Neural cell (in vitro differentiated cells): ENCODE data around the gene MIEN1. TPM values are rescaled to one million over a fixed set of nuclear protein-coding genes. Genes with fewer than 3 reads are reported as not detected.

Experiments
- H2AFZ ChIP-seq: fragments of 200-600, 300-800 bp; sonication (generic), shearing (Covaris generic); 2 replicates; pipeline ENCODE4 v1.6.0; 2014; ENCODE audit warnings: low read depth, mild to moderate bottlenecking, antibody characterized with exemption, low read length, moderate library complexity
- H3F3A ChIP-seq: fragments of 200-600 bp; shearing (Covaris generic); 2 replicates; pipeline ENCODE4 v1.6.1; 2016; ENCODE audit warnings: mild to moderate bottlenecking, moderate library complexity, mixed read lengths, antibody characterized with exemption, low read length; ENCODE audit not compliant: insufficient read depth, poor library complexity, severe bottlenecking
- H3K27ac ChIP-seq: fragments of 200-600, 300-800 bp; sonication (generic), shearing (Covaris generic); 2 replicates; pipeline ENCODE4 v1.5.1; 2014; ENCODE audit warnings: mild to moderate bottlenecking, low read length, moderate library complexity
- H3K27me3 ChIP-seq: fragments of 300-800, 200-600 bp; sonication (generic), shearing (Covaris generic); 2 replicates; pipeline ENCODE4 v1.6.0; 2014; ENCODE audit warnings: mild to moderate bottlenecking, low read depth, low read length, moderate library complexity; ENCODE audit not compliant: insufficient read depth
- H3K36me3 ChIP-seq: fragments of 300-800, 200-600 bp; sonication (generic), shearing (Covaris generic); 2 replicates; pipeline ENCODE4 v1.5.1; 2014; ENCODE audit warnings: mild to moderate bottlenecking, antibody characterized with exemption, low read length, moderate library complexity; ENCODE audit not compliant: insufficient read depth
- H3K4me2 ChIP-seq: fragments of 300-800, 200-600 bp; sonication (generic), shearing (Covaris generic); 2 replicates; pipeline ENCODE4 v1.6.0; 2014; ENCODE audit warnings: mild to moderate bottlenecking, low read length
- H3K4me3 ChIP-seq: fragments of 300-800, 200-600 bp; sonication (generic), shearing (Covaris generic); 2 replicates; pipeline ENCODE4 v1.5.1; 2014; ENCODE audit warnings: mild to moderate bottlenecking, low read length, moderate library complexity
- H3K79me2 ChIP-seq: fragments of 200-600 bp; shearing (Covaris generic); replicated peaks from 2 replicates; pipeline ENCODE4 v1.6.0; 2014; ENCODE audit warnings: mild to moderate bottlenecking, low read length, moderate library complexity; ENCODE audit not compliant: insufficient read depth
- H3K9ac ChIP-seq: fragments of 300-800, 200-600 bp; sonication (generic), shearing (Covaris generic); 2 replicates; pipeline ENCODE4 v1.6.1; 2016; ENCODE audit warnings: mild to moderate bottlenecking, low read length, mixed read lengths
- H3K9me2 ChIP-seq: fragments of 200-600 bp; shearing (Covaris generic); 2 replicates; pipeline ENCODE4 v1.6.1; 2016; ENCODE audit warnings: mild to moderate bottlenecking, low read length, mixed read lengths; ENCODE audit not compliant: insufficient read depth
- H3K9me3 ChIP-seq: fragments of 200-600, 300-800 bp; sonication (generic), shearing (Covaris generic); 2 replicates; pipeline ENCODE4 v1.6.1; 2016; ENCODE audit warnings: mild to moderate bottlenecking, mixed run types, low read length, moderate library complexity, mixed read lengths
- H4K20me1 ChIP-seq: fragments of 200-600 bp; shearing (Covaris generic); 2 replicates; pipeline ENCODE4 v1.6.1; 2016; ENCODE audit warnings: mild to moderate bottlenecking, mixed run types; ENCODE audit not compliant: insufficient read depth
- CTCF ChIP-seq: fragments of 450-650 bp; IDR thresholded peaks from 2 replicates; pipeline ENCODE4 v1.5.1; 2014; ENCODE audit warnings: antibody characterized with exemption, mild to moderate bottlenecking, moderate library complexity; ENCODE audit not compliant: poor library complexity, severe bottlenecking
- EP300 ChIP-seq: fragments of 450-650 bp; conservative IDR thresholded peaks from 2 replicates; pipeline ENCODE4 v1.6.1; 2014; ENCODE audit warnings: antibody characterized with exemption, mild to moderate bottlenecking, moderate library complexity; ENCODE audit not compliant: poor library complexity, severe bottlenecking
- EZH2 ChIP-seq: fragments of 200-600, 300-800 bp; shearing (Covaris generic), sonication (generic); IDR thresholded peaks from 2 replicates; pipeline ENCODE4 v1.6.1; 2014; ENCODE audit warnings: antibody characterized with exemption, low read length, borderline replicate concordance, mild to moderate bottlenecking; ENCODE audit not compliant: insufficient read depth, poor library complexity, severe bottlenecking
- MXI1 ChIP-seq: fragments of 450-650 bp; conservative IDR thresholded peaks from 2 replicates; pipeline ENCODE4 v1.6.1; 2014; ENCODE audit warnings: antibody characterized with exemption, mild to moderate bottlenecking; ENCODE audit not compliant: poor library complexity, severe bottlenecking
- POLR2AphosphoS5 ChIP-seq: IDR thresholded peaks from 2 replicates; pipeline ENCODE4 v1.6.1; 2012
- RAD21 ChIP-seq: fragments of 450-650 bp; conservative IDR thresholded peaks from 2 replicates; pipeline ENCODE4 v1.6.1; 2014; ENCODE audit warnings: antibody characterized with exemption, mild to moderate bottlenecking, moderate library complexity
- REST ChIP-seq: IDR thresholded peaks from 2 replicates; pipeline ENCODE4 v1.6.1; 2012; ENCODE audit warnings: borderline replicate concordance
- SMC3 ChIP-seq: fragments of 450-650 bp; conservative IDR thresholded peaks from 2 replicates; pipeline ENCODE4 v1.6.1; 2014; ENCODE audit warnings: antibody characterized with exemption, mild to moderate bottlenecking, moderate library complexity; ENCODE audit not compliant: poor library complexity
- TAF1 ChIP-seq: IDR thresholded peaks from 2 replicates; pipeline ENCODE4 v1.6.1; 2012; ENCODE audit warnings: low read depth
- polyA plus RNA-seq: library from polyadenylated mRNA; depleted of rRNA; stranded (reverse); fragments of >200 nt; gene quantifications from 2 replicates; pipeline ENCODE4 v1.2.3, GENCODE V29; 2014

Gene MIEN1
- polyA plus RNA-seq, 1 donor from 2014 or later, result 106 TPM

- no peaks in the 10 kb centered on the region for H3K9me3 ChIP-seq
- H3F3A ChIP-seq, result no peaks in the 10 kb centered on the region
- no peaks in the 10 kb centered on the region for H3K36me3 ChIP-seq
- H3K4me2 ChIP-seq, result no peak overlapping the region
- no peak overlapping the region for H3K27ac ChIP-seq
- no peak overlapping the region for H3K9ac ChIP-seq
- H3K9me2 ChIP-seq, result no peaks in the 10 kb centered on the region
- H3K4me3 ChIP-seq, result no peak overlapping the region
- TF ChIP-seq CTCF (no peak), EZH2 (no peak), TAF1 (no peak), MXI1 (no peak), SMC3 (no peak), REST (no peak), RAD21 (no peak), EP300 (no peak), POLR2AphosphoS5 (no peak)
- H4K20me1 ChIP-seq, result no peaks in the 10 kb centered on the region
- no peaks in the 10 kb centered on the region for H3K79me2 ChIP-seq
- H2AFZ ChIP-seq, result no peak overlapping the region
- H3K27me3 ChIP-seq, result no peaks in the 10 kb centered on the region
These were observed 14.1 kb downstream of the MIEN1 start for GRCh38 chr17:39716073-39716818.

- H2AFZ ChIP-seq, result no peak overlapping the region
- H3K4me2 ChIP-seq, result no peak overlapping the region
- H3K9ac ChIP-seq, result no peak overlapping the region
- no peaks in the 10 kb centered on the region for H3F3A ChIP-seq
- no peaks in the 10 kb centered on the region for H3K36me3 ChIP-seq
- H4K20me1 ChIP-seq, result no peaks in the 10 kb centered on the region
- no peaks in the 10 kb centered on the region for H3K79me2 ChIP-seq
- no peak overlapping the region for H3K27ac ChIP-seq
- no peaks in the 10 kb centered on the region for H3K9me3 ChIP-seq
- TF ChIP-seq REST (no peak), TAF1 (no peak), RAD21 (no peak), POLR2AphosphoS5 (no peak), EP300 (no peak), SMC3 (no peak), EZH2 (no peak), CTCF (no peak), MXI1 (no peak)
- H3K4me3 ChIP-seq, result no peak overlapping the region
- H3K9me2 ChIP-seq, result no peaks in the 10 kb centered on the region
- no peaks in the 10 kb centered on the region for H3K27me3 ChIP-seq
These were observed 14.8 kb downstream of the MIEN1 start for GRCh38 chr17:39715375-39716072.
